AG09309 (cell line): Measurements from ENCODE around the gene ZNF280D.

Experiments
- DNase-seq: peaks from one replicate; pipeline ENCODE4 v3.0.0-alpha.2; 2010; ENCODE audit warnings: low read depth
- H3K4me3 ChIP-seq: 2 replicates; pipeline ENCODE4 v1.5.1; 2011; ENCODE audit warnings: mild to moderate bottlenecking, low read depth, low read length, moderate library complexity; ENCODE audit not compliant: control insufficient read depth
- CTCF ChIP-seq: IDR thresholded peaks from 2 replicates; pipeline ENCODE4 v1.5.1; 2011; ENCODE audit warnings: mild to moderate bottlenecking, low read depth, low read length, inconsistent platforms; ENCODE audit not compliant: insufficient read depth, control insufficient read depth; ENCODE audit errors: missing control alignments

Gene ZNF280D

DNA sequence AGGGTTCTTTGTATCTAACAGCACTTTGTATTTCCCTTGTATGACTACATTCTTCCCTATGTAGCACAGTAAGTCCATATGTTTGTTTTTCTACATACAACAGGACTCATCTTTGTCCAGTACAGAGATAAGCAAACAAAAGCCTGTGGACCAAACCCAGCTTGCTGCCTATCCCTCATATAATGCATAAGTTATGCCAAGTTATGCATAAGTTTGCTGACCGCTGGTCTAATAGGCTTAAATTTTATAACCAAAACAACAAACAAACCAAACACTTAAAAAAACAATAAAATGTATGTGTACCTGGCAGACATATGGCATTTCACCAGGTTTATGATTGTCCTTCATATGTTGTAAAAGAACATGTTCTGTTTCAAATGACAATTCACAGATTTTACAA, 56.0 kb downstream of the ZNF280D start:
- no peak overlapping the region for H3K4me3 ChIP-seq
- TF ChIP-seq CTCF = no peak
- no peak for DNase-seq

DNA sequence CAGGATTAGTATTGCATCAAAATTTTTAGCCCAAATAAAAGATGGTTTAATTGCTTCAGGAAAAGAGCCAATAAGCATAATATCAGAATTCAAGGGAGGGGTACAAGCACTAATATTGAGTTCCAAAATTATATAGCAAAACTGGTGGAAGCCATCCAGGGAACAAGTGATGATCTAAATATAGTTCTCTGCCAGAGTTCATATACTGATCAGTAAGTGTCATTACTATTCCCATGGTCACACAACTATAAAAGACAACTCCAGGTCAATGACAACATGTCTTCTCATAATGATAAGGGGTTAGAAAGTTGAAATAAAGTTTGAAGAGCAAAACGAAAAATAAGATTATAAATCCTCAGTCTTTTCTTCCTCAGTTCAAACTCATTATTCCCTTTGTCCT, 57.4 kb downstream of the ZNF280D start:
- H3K4me3 ChIP-seq = no peak overlapping the region
- TF ChIP-seq CTCF = no peak

DNA sequence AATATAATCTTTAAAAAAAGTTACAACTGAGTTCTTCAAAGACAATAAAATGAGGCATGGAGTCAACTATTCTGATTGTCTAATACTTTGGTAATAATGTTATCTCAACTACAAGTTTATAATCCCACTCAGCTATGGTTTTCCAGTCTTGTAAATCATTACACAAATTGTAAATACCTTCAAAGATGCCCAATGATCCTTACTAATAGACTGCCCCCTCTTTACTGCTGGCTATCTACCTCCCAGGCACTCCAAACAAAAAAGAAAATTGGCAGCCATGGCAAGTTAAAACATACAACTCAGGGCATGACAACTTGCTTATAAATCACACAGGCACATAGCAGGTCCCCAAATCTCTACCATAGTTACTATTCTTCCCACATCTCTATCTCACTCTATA, 58.5 kb downstream of the ZNF280D start:
- TF ChIP-seq CTCF = no peak
- H3K4me3 ChIP-seq = no peak overlapping the region
- DNase-seq = no peak

More for the DNA sequence above, 57.4 kb downstream of the ZNF280D start:
- no peak for DNase-seq

DNA sequence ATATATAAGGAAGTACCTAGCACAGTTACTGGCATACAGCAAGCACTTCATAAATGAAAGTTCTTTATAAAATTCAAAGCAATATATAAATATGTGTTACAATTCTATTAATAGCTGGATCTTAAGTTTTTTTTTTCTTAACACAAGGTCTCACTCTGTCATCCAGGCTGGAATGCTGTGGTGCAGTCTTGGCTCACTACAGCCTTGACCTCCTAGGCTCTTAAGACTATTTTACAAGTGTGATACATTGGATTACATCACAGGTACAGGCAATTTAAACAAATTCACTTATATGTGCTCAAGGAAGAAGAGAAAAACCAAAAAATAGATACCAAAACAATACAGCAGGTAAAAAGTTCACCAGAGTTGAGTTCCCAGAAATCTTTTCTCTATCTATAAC, 60.6 kb downstream of the ZNF280D start:
- TF ChIP-seq CTCF = no peak
- DNase-seq = peak; percentile 50
- H3K4me3 ChIP-seq = no peak overlapping the region

GRCh38 chr15:56667517-56667916, 65.8 kb downstream of the ZNF280D start:
- TF ChIP-seq CTCF = no peak
- H3K4me3 ChIP-seq = no peak overlapping the region
- no peak for DNase-seq

- no peak overlapping the region for H3K4me3 ChIP-seq
- DNase-seq = no peak
- no peak for TF ChIP-seq CTCF
These were observed 72.4 kb downstream of the ZNF280D start for GRCh38 chr15:56660943-56661342.

- no peak overlapping the region for H3K4me3 ChIP-seq
- TF ChIP-seq CTCF = no peak
- DNase-seq = no peak
These were observed 74.1 kb downstream of the ZNF280D start for GRCh38 chr15:56659197-56659596.
